HepG2 (cell line): ENCODE data around the gene GRK4. TPM values are rescaled to one million over a fixed set of nuclear protein-coding genes. Genes with fewer than 3 reads are reported as not detected.

ENCODE experiments used
- DMAP1 ChIP-seq: IDR thresholded peaks from 2 replicates; pipeline ENCODE4 v1.6.1; 2016
- DZIP1 ChIP-seq: sonication (generic); formaldehyde crosslinking; IDR thresholded peaks from 2 replicates; pipeline ENCODE4 v1.5.0; 2020; ENCODE audit warnings: mild to moderate bottlenecking, missing genetic modification reagents
- FLYWCH1 ChIP-seq: sonication (generic); formaldehyde crosslinking; IDR thresholded peaks from 2 replicates; pipeline ENCODE4 v1.8.1; 2023; ENCODE audit warnings: mild to moderate bottlenecking, missing genetic modification reagents
- IKZF5 ChIP-seq: IDR thresholded peaks from 2 replicates; pipeline ENCODE4 v1.6.1; 2018; ENCODE audit warnings: missing genetic modification reagents, mild to moderate bottlenecking, missing compliant biosample characterization
- MBD4 ChIP-seq: IDR thresholded peaks from 2 replicates; pipeline ENCODE4 v1.6.1; 2012; ENCODE audit warnings: low read length, inconsistent platforms, borderline replicate concordance
- MED13 ChIP-seq: sonication (generic); formaldehyde crosslinking; IDR thresholded peaks from 2 replicates; pipeline ENCODE4 v1.5.0; 2020; ENCODE audit warnings: missing genetic modification reagents
- MYPOP ChIP-seq: sonication (generic); formaldehyde crosslinking; IDR thresholded peaks from 2 replicates; pipeline ENCODE4 v1.8.1; 2023; ENCODE audit warnings: mild to moderate bottlenecking, moderate library complexity, missing genetic modification reagents
- NONO ChIP-seq, 2 experiments: fragments of 450-650 bp in 1 of 2; sonication (generic) in 1 of 2; formaldehyde crosslinking in 1 of 2; IDR thresholded peaks in 1 of 2; conservative IDR thresholded peaks in 1 of 2; 2 replicates each; pipeline versions ENCODE4 v1.6.1 to v1.8.0; 2017 to 2022; ENCODE audit warnings: mild to moderate bottlenecking in 1 of 2, missing genetic modification reagents in 1 of 2, moderate library complexity in 1 of 2
- NR1H2 ChIP-seq: sonication (generic); formaldehyde crosslinking; IDR thresholded peaks from 2 replicates; pipeline ENCODE4 v1.8.1; 2022; ENCODE audit warnings: low read depth, missing genetic modification reagents, borderline replicate concordance
- SAP130 ChIP-seq: IDR thresholded peaks from 2 replicates; pipeline ENCODE4 v1.6.1; 2016; ENCODE audit warnings: low read depth
- SCMH1 ChIP-seq: sonication (generic); formaldehyde crosslinking; IDR thresholded peaks from 2 replicates; pipeline ENCODE4 v1.9.0; 2021; ENCODE audit warnings: missing genetic modification reagents, mild to moderate bottlenecking, borderline replicate concordance
- SPEN ChIP-seq: sonication (generic); formaldehyde crosslinking; IDR thresholded peaks from 2 replicates; pipeline ENCODE4 v1.5.1; 2020; ENCODE audit warnings: low read depth, mild to moderate bottlenecking, missing genetic modification reagents
- ZMAT5 ChIP-seq: sonication (generic); formaldehyde crosslinking; IDR thresholded peaks from 2 replicates; pipeline ENCODE4 v1.5.0; 2020; ENCODE audit warnings: mild to moderate bottlenecking, low read depth, missing genetic modification reagents, borderline replicate concordance
- ZNF20 ChIP-seq: sonication (generic); formaldehyde crosslinking; IDR thresholded peaks from 2 replicates; pipeline ENCODE4 v1.4.0; 2020; ENCODE audit warnings: mild to moderate bottlenecking, moderate library complexity, missing genetic modification reagents
- ZNF205 ChIP-seq: IDR thresholded peaks from 2 replicates; pipeline ENCODE4 v1.6.1; 2018; ENCODE audit warnings: missing biosample characterization, missing genetic modification reagents
- ZNF382 ChIP-seq: sonication (generic); formaldehyde crosslinking; IDR thresholded peaks from 2 replicates; pipeline ENCODE4 v1.5.0; 2020; ENCODE audit warnings: missing genetic modification reagents, mild to moderate bottlenecking, borderline replicate concordance
- ZNF451 ChIP-seq: sonication (generic); formaldehyde crosslinking; IDR thresholded peaks from 2 replicates; pipeline ENCODE4 v1.5.0; 2020; ENCODE audit warnings: mild to moderate bottlenecking, missing genetic modification reagents
- ZNF564 ChIP-seq: sonication (generic); formaldehyde crosslinking; IDR thresholded peaks from 2 replicates; pipeline ENCODE4 v1.8.1; 2023; ENCODE audit warnings: mild to moderate bottlenecking, missing genetic modification reagents
- ZNF678 ChIP-seq: sonication (generic); formaldehyde crosslinking; IDR thresholded peaks from 2 replicates; pipeline ENCODE4 v1.4.0; 2020; ENCODE audit warnings: mild to moderate bottlenecking, missing genetic modification reagents
- ZNF816 ChIP-seq: sonication (generic); formaldehyde crosslinking; IDR thresholded peaks from 2 replicates; pipeline ENCODE4 v1.8.0; 2022; ENCODE audit warnings: missing genetic modification reagents, mild to moderate bottlenecking, borderline replicate concordance
- ZNF83 ChIP-seq: sonication (generic); formaldehyde crosslinking; IDR thresholded peaks from 2 replicates; pipeline ENCODE4 v1.4.0; 2020; ENCODE audit warnings: missing genetic modification reagents, mild to moderate bottlenecking, borderline replicate concordance
- polyA plus RNA-seq, 8 experiments: library from polyadenylated mRNA; depleted of rRNA in 3 of 8; stranded (reverse) in 7 of 8; unstranded in 1 of 8; fragments of >200 nt; fragmentation: Illumina TruSeq in 4 of 8; extraction: Trizol in 4 of 8; gene quantifications; 2 replicates each; pipeline versions ENCODE4 v1.2.1 to v1.2.3, GENCODE V29; 2011 to 2016; ENCODE audit warnings: low read depth in 4 of 8, missing spikeins in 1 of 8, mixed read lengths in 1 of 8; ENCODE audit not compliant: insufficient read depth in 1 of 8
- total RNA-seq, 5 experiments: library from RNA; depleted of rRNA; stranded (reverse); fragments of >200 nt; fragmentation: Illumina TruSeq; extraction: Trizol; gene quantifications; 2 replicates each; pipeline ENCODE4 v1.2.3, GENCODE V29; 2016; ENCODE audit warnings: low read depth in 1 of 5

GRK4 gene
- total and polyA plus RNA-seq, 2 of the 13 experiments (the other 11 are each of a cell fraction or from before 2014, with no cell fraction given): 1.8 to 2.0 TPM

GRCh38 chr4:3073158-3074077 lies 110.0 kb downstream of the GRK4 start (continued):
- TF ChIP-seq MYPOP: peak; percentile 63; the same call in 1 of the 2 replicates
- TF ChIP-seq ZNF451 (CRISPR knock-in tag): 0 out of 2 replicates have a peak, but pooled peaks have one; percentile 25
- TF ChIP-seq ZNF83 (CRISPR knock-in tag): no peak
- no peak for TF ChIP-seq SCMH1 (CRISPR knock-in tag)
- peak; percentile 81; the same call in 1 of the 2 replicates for TF ChIP-seq DZIP1
- TF ChIP-seq ZNF205: peak; percentile 58; the same call in 1 of the 2 replicates
- no peak for TF ChIP-seq NONO (IDR thresholded peaks at IDR 0.05)
- TF ChIP-seq NONO (CRISPR knock-in tag; conservative IDR thresholded peaks at IDR 0.05): no peak; the same call in 1 of the 2 replicates
- TF ChIP-seq SAP130 (CRISPR knock-in tag): peak; percentile 69
- TF ChIP-seq NR1H2 (CRISPR knock-in tag): no peak
- no peak for TF ChIP-seq ZMAT5 (CRISPR knock-in tag)
- no peak for TF ChIP-seq IKZF5
- TF ChIP-seq ZNF564 (CRISPR knock-in tag): peak; percentile 60; the same call in 1 of the 2 replicates
- TF ChIP-seq ZNF678 (CRISPR knock-in tag): no peak
- TF ChIP-seq FLYWCH1 (CRISPR knock-in tag): no peak
- no peak for TF ChIP-seq MBD4
- TF ChIP-seq MED13 (CRISPR knock-in tag): no peak; the same call in 1 of the 2 replicates
- TF ChIP-seq SPEN (CRISPR knock-in tag): peak; percentile 35; the same call in 1 of the 2 replicates
- no peak for TF ChIP-seq ZNF20 (CRISPR knock-in tag)
- TF ChIP-seq DMAP1 (CRISPR knock-in tag): peak; percentile 78
- no peak for TF ChIP-seq ZNF382 (CRISPR knock-in tag)
- no peak for TF ChIP-seq ZNF816 (CRISPR knock-in tag)
